ENCODE results near the gene ZXDC. TPM values are rescaled to one million over a fixed set of nuclear protein-coding genes. Genes with fewer than 3 reads are reported as not detected.

The ZXDC gene
- total RNA-seq, 2 donors from 2014 or later = 20.4 to 28.5 TPM

DNA sequence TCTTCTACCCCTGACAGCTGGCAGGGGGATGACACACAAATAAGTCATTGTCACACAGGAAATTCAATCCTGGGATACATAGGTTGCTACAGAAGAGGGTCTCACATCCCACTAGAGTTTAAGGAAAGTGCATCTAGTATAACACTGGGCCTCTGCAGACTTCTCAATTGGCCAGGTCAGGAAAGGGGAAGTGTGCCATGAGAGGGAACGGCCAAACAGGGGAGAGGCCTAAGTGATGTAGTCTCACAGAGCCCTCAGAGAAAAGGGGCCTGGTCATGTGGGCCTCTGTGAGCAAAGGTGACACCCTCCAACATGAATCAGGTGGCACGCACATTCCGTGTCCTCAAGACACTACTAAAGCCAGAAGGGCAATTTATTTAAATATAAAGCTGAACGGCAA, 11.2 kb downstream of the ZXDC start:
- H3K27ac ChIP-seq = no peak overlapping the region
- no peaks in the 10 kb centered on the region for H3K9me3 ChIP-seq
- H3K36me3 ChIP-seq = peaks cover 43% of the 10 kb centered on the region
- no peak overlapping the region for H3K9ac ChIP-seq (ENCODE audit: low read depth in 2 of 2, low read length in 2 of 2)
- no peaks in the 10 kb centered on the region for H3K27me3 ChIP-seq
- TF ChIP-seq, protein P1, sequence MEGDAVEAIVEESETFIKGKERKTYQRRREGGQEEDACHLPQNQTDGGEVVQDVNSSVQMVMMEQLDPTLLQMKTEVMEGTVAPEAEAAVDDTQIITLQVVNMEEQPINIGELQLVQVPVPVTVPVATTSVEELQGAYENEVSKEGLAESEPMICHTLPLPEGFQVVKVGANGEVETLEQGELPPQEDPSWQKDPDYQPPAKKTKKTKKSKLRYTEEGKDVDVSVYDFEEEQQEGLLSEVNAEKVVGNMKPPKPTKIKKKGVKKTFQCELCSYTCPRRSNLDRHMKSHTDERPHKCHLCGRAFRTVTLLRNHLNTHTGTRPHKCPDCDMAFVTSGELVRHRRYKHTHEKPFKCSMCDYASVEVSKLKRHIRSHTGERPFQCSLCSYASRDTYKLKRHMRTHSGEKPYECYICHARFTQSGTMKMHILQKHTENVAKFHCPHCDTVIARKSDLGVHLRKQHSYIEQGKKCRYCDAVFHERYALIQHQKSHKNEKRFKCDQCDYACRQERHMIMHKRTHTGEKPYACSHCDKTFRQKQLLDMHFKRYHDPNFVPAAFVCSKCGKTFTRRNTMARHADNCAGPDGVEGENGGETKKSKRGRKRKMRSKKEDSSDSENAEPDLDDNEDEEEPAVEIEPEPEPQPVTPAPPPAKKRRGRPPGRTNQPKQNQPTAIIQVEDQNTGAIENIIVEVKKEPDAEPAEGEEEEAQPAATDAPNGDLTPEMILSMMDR (IDR thresholded peaks at IDR 0.05) = no peak
- intact Hi-C loops (cut with DNase I) = no loop called here
- no peak for DNase-seq
- H3K4me3 ChIP-seq = no peak overlapping the region
- H3K4me1 ChIP-seq = no peaks in the 10 kb centered on the region

DNA sequence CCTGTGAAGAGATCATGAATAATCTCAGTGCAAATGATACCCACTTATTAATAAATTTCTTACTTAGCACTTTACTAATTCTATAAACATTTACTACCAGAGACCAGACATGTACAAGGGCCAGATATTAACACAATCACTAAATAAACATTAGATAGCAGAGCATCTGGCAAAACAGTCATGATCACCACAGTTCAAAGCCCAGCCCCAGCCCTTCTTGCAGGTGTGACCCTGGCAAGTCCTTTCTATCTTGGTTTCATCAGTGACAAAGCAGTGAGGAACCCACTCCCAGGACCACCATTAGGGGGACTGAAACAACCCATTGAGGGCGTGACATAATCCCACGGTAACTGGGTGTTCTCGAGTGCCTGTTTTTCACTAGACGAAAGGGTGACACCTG, 11.6 kb downstream of the ZXDC start:
- no peaks in the 10 kb centered on the region for H3K27me3 ChIP-seq
- DNase-seq = no peak
- intact Hi-C loops (cut with DNase I) = no loop called here
- no peak overlapping the region for H3K9ac ChIP-seq (ENCODE audit: low read depth in 2 of 2, low read length in 2 of 2)
- H3K36me3 ChIP-seq = peaks cover 39% of the 10 kb centered on the region
- TF ChIP-seq, protein P1 (IDR thresholded peaks at IDR 0.05) = no peak
- no peaks in the 10 kb centered on the region for H3K9me3 ChIP-seq
- no peak overlapping the region for H3K27ac ChIP-seq
- H3K4me3 ChIP-seq = no peak overlapping the region
- H3K4me1 ChIP-seq = no peaks in the 10 kb centered on the region

DNA sequence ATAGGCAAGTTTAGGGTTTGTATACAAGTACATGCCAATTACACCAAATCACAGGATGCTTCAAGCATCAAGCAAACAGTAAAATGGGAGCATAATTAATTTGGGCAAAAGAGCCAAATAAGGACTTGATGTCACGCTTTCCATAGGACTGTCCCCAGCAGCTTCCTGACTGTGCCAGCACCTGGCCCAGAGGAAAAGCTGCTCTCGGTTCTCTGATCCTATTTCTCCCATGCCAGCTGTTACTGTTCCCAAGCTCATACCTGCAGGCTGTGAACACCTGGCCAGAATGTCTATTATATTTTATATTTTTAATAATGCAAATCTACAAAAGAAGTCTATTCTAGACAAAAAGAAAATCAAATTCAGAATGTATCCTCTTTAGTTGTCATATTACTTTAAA, 12.2 kb downstream of the ZXDC start:
- Histone ChIP-seq H3K4me3 (no peak overlapping the region), H3K36me3 (peaks cover 33% of the 10 kb centered on the region), H3K27ac (no peak overlapping the region), H3K4me1 (no peaks in the 10 kb centered on the region), H3K27me3 (no peaks in the 10 kb centered on the region), H3K9ac (ENCODE audit: low read depth in 2 of 2, low read length in 2 of 2) (no peak overlapping the region), H3K9me3 (no peaks in the 10 kb centered on the region)
- TF ChIP-seq, protein P1 (IDR thresholded peaks at IDR 0.05) = no peak
- intact Hi-C loops (cut with DNase I) = no loop called here
- no peak for DNase-seq

DNA sequence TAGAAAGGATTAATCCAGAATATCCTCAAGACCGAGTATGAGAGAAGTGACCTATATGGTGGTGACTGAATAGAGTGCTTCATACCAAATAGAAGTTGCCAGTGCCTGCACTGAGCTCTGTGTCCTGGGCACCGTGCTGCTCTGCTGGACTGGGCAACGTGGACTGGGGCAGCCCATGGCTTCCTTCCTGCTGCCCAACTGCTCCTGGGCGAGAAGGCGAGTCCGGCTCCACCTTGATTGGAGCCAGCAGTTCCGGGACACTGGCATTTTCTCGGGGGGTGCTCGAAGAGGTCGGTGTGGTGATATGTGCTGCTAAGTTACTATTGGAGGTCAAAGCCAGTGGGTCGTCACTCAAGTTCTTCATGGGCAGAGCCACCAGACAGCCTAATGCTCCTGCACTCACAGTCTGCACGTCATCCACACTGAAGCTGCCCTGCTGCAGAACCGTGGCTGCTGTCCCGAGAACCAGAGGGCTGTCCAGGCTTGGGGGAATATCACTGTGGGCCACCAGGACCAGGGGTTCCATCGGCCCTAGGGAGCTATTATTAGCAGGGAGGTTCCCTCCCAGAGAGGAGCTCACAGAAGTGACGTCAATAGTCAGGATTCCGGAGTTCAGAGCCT, 14.1 kb downstream of the ZXDC start:
- Histone ChIP-seq H3K27me3 (no peaks in the 10 kb centered on the region), H3K27ac (no peak overlapping the region), H3K9me3 (no peaks in the 10 kb centered on the region), H3K36me3 (peaks cover 33% of the 10 kb centered on the region), H3K4me1 (no peaks in the 10 kb centered on the region), H3K9ac (ENCODE audit: low read depth in 2 of 2, low read length in 2 of 2) (no peak overlapping the region), H3K4me3 (no peak overlapping the region)
- TF ChIP-seq, protein P1 (IDR thresholded peaks at IDR 0.05) = no peak
- intact Hi-C loops (cut with DNase I) = no loop called here
- no peak for DNase-seq

DNA sequence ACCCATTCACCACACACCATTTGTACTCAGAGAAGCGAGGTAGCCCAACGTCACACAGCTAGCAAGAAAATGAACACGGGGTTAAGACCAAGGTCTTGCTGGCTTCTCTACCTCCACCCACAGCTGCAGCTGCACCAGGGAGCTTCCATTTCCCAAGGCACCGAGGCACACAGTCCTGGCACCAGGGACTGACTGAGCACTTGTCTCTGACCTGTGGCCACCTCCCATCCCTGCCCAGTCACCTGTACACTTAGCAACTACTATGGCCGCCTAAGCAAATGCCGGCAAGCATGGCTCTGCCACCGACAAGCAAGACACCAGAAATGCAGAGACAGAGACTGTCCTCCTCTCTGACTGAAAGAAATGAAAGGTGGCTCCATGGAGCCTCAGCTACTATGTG, 15.3 kb downstream of the ZXDC start:
- Histone ChIP-seq H3K9me3 (no peaks in the 10 kb centered on the region), H3K9ac (ENCODE audit: low read depth in 2 of 2, low read length in 2 of 2) (no peak overlapping the region), H3K27ac (no peak overlapping the region), H3K27me3 (no peaks in the 10 kb centered on the region), H3K36me3 (peaks cover 31% of the 10 kb centered on the region), H3K4me1 (no peaks in the 10 kb centered on the region), H3K4me3 (no peak overlapping the region)
- TF ChIP-seq, protein P1 (IDR thresholded peaks at IDR 0.05) = no peak
- DNase-seq = no peak
- intact Hi-C loops (cut with DNase I) = no loop called here

Measured in colonic mucosa (tissue), 4 donors.